PC-3 (cell line): ENCODE data around the gene TNRC6C. TPM values are rescaled to one million over a fixed set of nuclear protein-coding genes. Genes with fewer than 3 reads are reported as not detected.

Source experiments
- ATAC-seq: fragments of 200-7000 bp; cut with Tn5 transposase; 2 replicates; pipeline ENCODE4 v1.9.1; 2020; ENCODE audit warnings: mild to moderate bottlenecking, moderate library complexity
- BruUV-seq: library from RNA; stranded (reverse); fragments of 400-500 nt; replicated peaks from 2 replicates; lab custom pipeline; 2021; lab: Mats Ljungman, UMichigan
- CTCF ChIA-PET: fragments of 300-600 bp; sonication (Branson Sonifier 250); formaldehyde crosslinking; loops from one replicate; lab custom pipeline; 2022; ENCODE audit warnings: antibody characterized with exemption; lab: Charles Lee
- POLR2A ChIA-PET: fragments of 300-600 bp; sonication (Branson Sonifier 250); formaldehyde crosslinking; loops from one replicate; lab custom pipeline; 2022; ENCODE audit warnings: antibody characterized with exemption; ENCODE audit not compliant: unreplicated experiment; lab: Charles Lee
- DNase-seq: peaks from one replicate; pipeline ENCODE4 v3.0.0-alpha.2; 2015
- H2AFZ ChIP-seq: fragments of 300-600 bp; sonication (generic); 2 replicates; pipeline ENCODE4 v1.6.0; 2016; ENCODE audit warnings: antibody characterized with exemption, low read length
- H3F3A ChIP-seq: fragments of 300-600 bp; sonication (generic); one replicate; pipeline ENCODE4 v1.6.0; 2017; ENCODE audit warnings: antibody characterized with exemption, low read length, control low read depth, mild to moderate bottlenecking; ENCODE audit not compliant: unreplicated experiment
- H3K27ac ChIP-seq: fragments of 300-600 bp; sonication (generic); 2 replicates; pipeline ENCODE4 v1.5.1; 2016; ENCODE audit warnings: mild to moderate bottlenecking, low read length
- H3K27me3 ChIP-seq: fragments of 300-600 bp; sonication (generic); 2 replicates; pipeline ENCODE4 v1.6.1; 2016; ENCODE audit warnings: low read length, mixed read lengths
- H3K36me3 ChIP-seq: fragments of 300-600 bp; sonication (generic); 2 replicates; pipeline ENCODE4 v1.6.1; 2016; ENCODE audit warnings: low read depth, mixed run types, low read length, mixed read lengths
- H3K4me1 ChIP-seq: fragments of 300-600 bp; sonication (generic); 2 replicates; pipeline ENCODE4 v1.5.1; 2016; ENCODE audit warnings: low read length; ENCODE audit not compliant: insufficient read depth
- H3K4me2 ChIP-seq: fragments of 300-600 bp; sonication (generic); 2 replicates; pipeline ENCODE4 v1.6.0; 2016; ENCODE audit warnings: low read length
- H3K4me3 ChIP-seq: fragments of 300-600 bp; sonication (generic); 2 replicates; pipeline ENCODE4 v1.5.1; 2016; ENCODE audit warnings: mild to moderate bottlenecking, low read length, mixed read lengths
- H3K79me2 ChIP-seq: fragments of 300-600 bp; sonication (generic); 2 replicates; pipeline ENCODE4 v1.6.1; 2017; ENCODE audit warnings: low read length, mixed read lengths
- H3K9ac ChIP-seq: fragments of 300-600 bp; sonication (generic); 2 replicates; pipeline ENCODE4 v1.6.0; 2016; ENCODE audit warnings: mild to moderate bottlenecking, low read length
- H3K9me2 ChIP-seq: fragments of 300-600 bp; sonication (generic); replicated peaks from 2 replicates; pipeline ENCODE4 v1.6.1; 2016; ENCODE audit warnings: mixed run types, low read length, mixed read lengths
- H3K9me3 ChIP-seq: fragments of 300-600 bp; sonication (generic); 2 replicates; pipeline ENCODE4 v1.6.1; 2016; ENCODE audit warnings: low read length, mixed read lengths
- H4K20me1 ChIP-seq: fragments of 300-600 bp; sonication (generic); 2 replicates; pipeline ENCODE4 v1.6.1; 2016; ENCODE audit warnings: low read length, mixed read lengths
- EZH2 ChIP-seq: fragments of 300-600 bp; sonication (generic); IDR thresholded peaks from one replicate; pipeline ENCODE4 v1.6.1; 2017; ENCODE audit warnings: antibody characterized with exemption, mild to moderate bottlenecking, low read length; ENCODE audit not compliant: unreplicated experiment
- EZH2phosphoT487 ChIP-seq: fragments of 300-600 bp; sonication (generic); IDR thresholded peaks from 2 replicates; pipeline ENCODE4 v1.6.1; 2018; ENCODE audit warnings: mild to moderate bottlenecking, antibody characterized with exemption, low read length, borderline replicate concordance
- intact Hi-C: fragments of 100-400 bp; cut with micrococcal nuclease; formaldehyde crosslinking; loops from 2 replicates; pipeline ENCODE4 v1.9.0; 2023
- total RNA-seq: library from RNA; depleted of rRNA; stranded (reverse); fragments of >200 nt; gene quantifications from 2 replicates; pipeline ENCODE4 v1.2.3, GENCODE V29; 2014; rRNA removed
- TF ChIP-seq, protein P1 (sequence below): fragments of 300-600 bp; sonication (generic); conservative IDR thresholded peaks from 2 replicates; pipeline ENCODE4 v1.5.1; 2017; ENCODE audit warnings: antibody characterized with exemption, low read depth, mild to moderate bottlenecking, low read length

The TNRC6C gene
- total RNA-seq, 1 experiment from 2014 or later = 5.3 TPM

DNA sequence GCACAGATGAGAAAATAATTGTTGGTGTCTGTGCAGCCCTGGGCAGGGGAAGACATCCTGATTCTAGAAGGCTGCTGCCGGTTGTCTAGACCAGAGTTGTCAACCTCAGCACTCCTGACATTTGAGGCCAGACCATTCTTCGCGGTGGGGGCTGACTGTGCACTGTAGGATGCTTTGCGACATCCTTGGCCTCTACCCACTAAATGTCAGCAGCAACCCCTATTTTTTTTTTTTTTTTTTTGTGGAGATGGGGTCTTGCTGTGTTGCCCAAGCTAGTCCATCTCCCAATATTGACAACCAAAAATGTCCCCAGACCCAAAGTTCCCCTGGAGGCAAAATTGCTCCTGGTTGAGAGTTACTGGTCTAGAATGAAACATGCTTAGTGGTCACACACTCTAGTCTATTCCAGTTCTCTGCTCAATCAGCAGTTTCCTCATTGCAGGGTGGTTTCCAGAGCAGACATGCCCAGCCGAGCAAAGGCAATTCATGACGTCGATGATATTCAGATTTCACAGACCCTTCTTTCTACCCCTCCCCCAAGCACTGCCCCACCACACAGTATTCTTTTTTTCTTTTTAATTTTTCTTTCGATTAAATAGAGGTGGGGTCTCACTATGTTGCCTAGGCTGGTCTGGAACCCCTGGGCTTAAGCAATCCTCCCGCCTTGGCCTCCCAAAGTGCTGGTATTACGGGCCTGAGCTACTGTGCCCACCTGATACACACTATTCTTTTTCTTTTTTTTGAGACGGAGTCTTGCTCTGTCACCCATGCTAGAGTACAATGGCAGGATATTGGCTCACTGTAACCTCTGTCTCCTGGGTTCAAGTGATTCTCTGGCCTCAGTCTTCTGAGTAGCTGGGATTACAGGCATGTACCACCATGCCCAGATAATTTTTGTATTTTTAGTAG is 196.7 kb downstream of the TNRC6C start:
- DNase-seq (no peak), ATAC-seq (no peak)
- Histone ChIP-seq H3K27ac (no peak overlapping the region), H3K9ac (no peak overlapping the region), H3K9me2 (no peaks in the 10 kb centered on the region), H3F3A (no peaks in the 10 kb centered on the region), H4K20me1 (no peaks in the 10 kb centered on the region), H3K79me2 (no peaks in the 10 kb centered on the region), H2AFZ (no peak overlapping the region), H3K4me2 (no peak overlapping the region), H3K4me1 (peaks cover 19% of the 10 kb centered on the region), H3K9me3 (no peaks in the 10 kb centered on the region), H3K4me3 (no peak overlapping the region), H3K36me3 (no peaks in the 10 kb centered on the region), H3K27me3 (no peaks in the 10 kb centered on the region)
- TF ChIP-seq EZH2 (no peak), EZH2phosphoT487 (no peak)
- TF ChIP-seq, protein P1, sequence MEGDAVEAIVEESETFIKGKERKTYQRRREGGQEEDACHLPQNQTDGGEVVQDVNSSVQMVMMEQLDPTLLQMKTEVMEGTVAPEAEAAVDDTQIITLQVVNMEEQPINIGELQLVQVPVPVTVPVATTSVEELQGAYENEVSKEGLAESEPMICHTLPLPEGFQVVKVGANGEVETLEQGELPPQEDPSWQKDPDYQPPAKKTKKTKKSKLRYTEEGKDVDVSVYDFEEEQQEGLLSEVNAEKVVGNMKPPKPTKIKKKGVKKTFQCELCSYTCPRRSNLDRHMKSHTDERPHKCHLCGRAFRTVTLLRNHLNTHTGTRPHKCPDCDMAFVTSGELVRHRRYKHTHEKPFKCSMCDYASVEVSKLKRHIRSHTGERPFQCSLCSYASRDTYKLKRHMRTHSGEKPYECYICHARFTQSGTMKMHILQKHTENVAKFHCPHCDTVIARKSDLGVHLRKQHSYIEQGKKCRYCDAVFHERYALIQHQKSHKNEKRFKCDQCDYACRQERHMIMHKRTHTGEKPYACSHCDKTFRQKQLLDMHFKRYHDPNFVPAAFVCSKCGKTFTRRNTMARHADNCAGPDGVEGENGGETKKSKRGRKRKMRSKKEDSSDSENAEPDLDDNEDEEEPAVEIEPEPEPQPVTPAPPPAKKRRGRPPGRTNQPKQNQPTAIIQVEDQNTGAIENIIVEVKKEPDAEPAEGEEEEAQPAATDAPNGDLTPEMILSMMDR = no peak
- BruUV-seq = no TSS peak
- intact Hi-C loops = no loop called here
- ChIA-PET POLR2A (no interaction called here), CTCF (no interaction called here)

Other genes with a start within 250 kb of the TNRC6C start
- 97.3 and 138 TPM in 2 replicates for gene TMC6, start 170.1 kb downstream of the TNRC6C start, total RNA-seq
- 4.6 and 5.3 TPM in 2 replicates for gene TMC8, start 172.1 kb downstream of the TNRC6C start, total RNA-seq
- gene C17orf99, start 187.7 kb downstream of the TNRC6C start, total RNA-seq = 3.2 TPM in 1 of 2 replicates, not detected in the other
- gene SYNGR2, start 209.9 kb downstream of the TNRC6C start, total RNA-seq = 213 and 220 TPM in 2 replicates
- 340 and 430 TPM in 2 replicates for gene TK1, start 228.3 kb downstream of the TNRC6C start, total RNA-seq
- 53.1 and 58.9 TPM in 2 replicates for gene AFMID, start 228.7 kb downstream of the TNRC6C start, total RNA-seq